DND-41 (cell line): ENCODE results near the gene SMAD5.

Source experiments
- ATAC-seq: fragments of 200-7000 bp; cut with Tn5 transposase; 3 replicates; pipeline ENCODE4 v1.9.1; 2021; ENCODE audit warnings: low read depth; ENCODE audit not compliant: insufficient read depth
- DNase-seq: peaks from one replicate; pipeline ENCODE4 v3.0.0-alpha.2; 2020
- H2AFZ ChIP-seq: 2 replicates; pipeline ENCODE4 v1.6.0; 2012; ENCODE audit warnings: low read depth, low read length
- H3K27ac ChIP-seq: 2 replicates; pipeline ENCODE4 v1.5.1; 2012; ENCODE audit warnings: low read length, inconsistent platforms
- H3K27me3 ChIP-seq: fragments of 200-600 bp; sonication (generic); 2 replicates; pipeline ENCODE4 v1.6.0; 2012; ENCODE audit warnings: low read length, mild to moderate bottlenecking, inconsistent platforms; ENCODE audit not compliant: insufficient read depth, poor library complexity
- H3K36me3 ChIP-seq: 2 replicates; pipeline ENCODE4 v1.5.1; 2012; ENCODE audit warnings: low read length, inconsistent platforms; ENCODE audit not compliant: insufficient read depth
- H3K4me1 ChIP-seq: 2 replicates; pipeline ENCODE4 v1.5.1; 2012; ENCODE audit warnings: mild to moderate bottlenecking, low read length; ENCODE audit not compliant: insufficient read depth
- H3K4me2 ChIP-seq: 2 replicates; pipeline ENCODE4 v1.6.0; 2012; ENCODE audit warnings: mild to moderate bottlenecking, moderate library complexity, low read length, inconsistent platforms; ENCODE audit not compliant: insufficient read depth
- H3K4me3 ChIP-seq, 2 experiments: fragments of 200-600 bp in 1 of 2; shearing (Covaris generic) in 1 of 2; 2 replicates each; pipeline ENCODE4 v1.5.1; 2012 to 2016; ENCODE audit warnings: inconsistent platforms in 2 of 2, low read length in 2 of 2, mild to moderate bottlenecking in 2 of 2, low read depth in 1 of 2, moderate library complexity in 1 of 2
- H3K79me2 ChIP-seq: 2 replicates; pipeline ENCODE4 v1.6.0; 2012; ENCODE audit warnings: low read length, inconsistent platforms; ENCODE audit not compliant: insufficient read depth
- H3K9ac ChIP-seq: 2 replicates; pipeline ENCODE4 v1.6.0; 2012; ENCODE audit warnings: low read depth, mild to moderate bottlenecking, inconsistent platforms, low read length, moderate library complexity
- H3K9me3 ChIP-seq: 2 replicates; pipeline ENCODE4 v1.5.1; 2012; ENCODE audit warnings: low read length, moderate library complexity, mild to moderate bottlenecking, inconsistent platforms; ENCODE audit not compliant: insufficient read depth, severe bottlenecking
- H4K20me1 ChIP-seq: 2 replicates; pipeline ENCODE4 v1.6.0; 2012; ENCODE audit warnings: low read length; ENCODE audit not compliant: insufficient read depth
- EZH2 ChIP-seq: IDR thresholded peaks from 3 replicates; pipeline ENCODE4 v1.6.1; 2012; ENCODE audit warnings: borderline replicate concordance, low read depth, mild to moderate bottlenecking, moderate library complexity, low read length, inconsistent platforms; ENCODE audit not compliant: severe bottlenecking
- TF ChIP-seq, protein P1 (sequence below): IDR thresholded peaks from 2 replicates; pipeline ENCODE4 v1.5.1; 2012; ENCODE audit warnings: borderline replicate concordance, low read length, moderate library complexity, mild to moderate bottlenecking; ENCODE audit not compliant: poor library complexity, severe bottlenecking; ENCODE audit errors: extremely low read depth

The SMAD5 gene

GRCh38 chr5:136132087-136132486, 558 bp upstream of the SMAD5 start:
- no peak overlapping the region for H2AFZ ChIP-seq
- no peak overlapping the region for H3K4me3 ChIP-seq
- H3K4me1 ChIP-seq: no peaks in the 10 kb centered on the region
- no peaks in the 10 kb centered on the region for H4K20me1 ChIP-seq
- no peaks in the 10 kb centered on the region for H3K36me3 ChIP-seq
- no peak for ATAC-seq
- no peak overlapping the region for H3K27ac ChIP-seq
- no peak for TF ChIP-seq EZH2
- peaks cover 13% of the 10 kb centered on the region for H3K27me3 ChIP-seq
- H3K79me2 ChIP-seq: no peaks in the 10 kb centered on the region
- no peaks in the 10 kb centered on the region for H3K9me3 ChIP-seq
- no peak for DNase-seq
- no peak overlapping the region for H3K9ac ChIP-seq
- H3K4me2 ChIP-seq: no peak overlapping the region

DNA sequence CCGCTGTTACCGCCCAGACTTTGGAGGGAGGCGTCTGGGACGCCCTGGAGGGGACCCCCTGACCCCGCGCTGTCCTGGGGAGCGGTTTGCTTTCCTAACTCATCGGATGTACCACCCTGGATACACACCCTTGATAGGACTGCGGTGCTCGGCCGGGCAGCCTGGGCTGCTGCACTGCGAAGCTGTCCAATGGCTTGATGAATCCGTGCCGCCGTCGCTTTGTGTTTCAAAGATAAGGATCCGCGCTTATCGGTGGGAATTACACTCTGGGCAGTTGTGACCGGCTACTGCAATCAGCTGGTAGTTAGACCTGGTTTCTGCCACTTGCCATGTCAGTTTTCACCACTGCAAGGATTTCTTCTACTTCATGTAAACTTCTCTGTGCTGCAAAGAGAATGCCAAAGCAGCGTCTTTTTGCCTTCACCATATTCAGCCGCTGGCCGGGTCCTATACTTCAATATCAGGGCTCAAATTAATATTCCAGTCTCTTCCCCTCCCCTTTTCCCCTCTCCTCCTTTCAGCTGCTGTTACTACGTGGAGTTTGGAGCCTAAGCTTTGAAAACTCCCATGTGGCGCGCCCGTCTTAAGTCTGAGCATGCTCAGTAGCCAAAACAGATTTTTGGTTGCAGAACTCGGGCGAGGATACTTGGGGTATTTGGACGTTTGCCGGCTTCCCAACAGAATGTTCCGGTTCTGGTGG, 727 bp downstream of the SMAD5 start:
- H3K9me3 ChIP-seq: no peaks in the 10 kb centered on the region
- ATAC-seq (no peak), DNase-seq (no peak)
- H4K20me1 ChIP-seq: no peaks in the 10 kb centered on the region
- H3K4me2 ChIP-seq: no peak overlapping the region
- no peaks in the 10 kb centered on the region for H3K4me1 ChIP-seq
- H3K9ac ChIP-seq: no peak overlapping the region
- H3K36me3 ChIP-seq: no peaks in the 10 kb centered on the region
- H3K27ac ChIP-seq: no peak overlapping the region
- no peaks in the 10 kb centered on the region for H3K79me2 ChIP-seq
- H3K4me3 ChIP-seq: no peak overlapping the region
- TF ChIP-seq, protein P1, sequence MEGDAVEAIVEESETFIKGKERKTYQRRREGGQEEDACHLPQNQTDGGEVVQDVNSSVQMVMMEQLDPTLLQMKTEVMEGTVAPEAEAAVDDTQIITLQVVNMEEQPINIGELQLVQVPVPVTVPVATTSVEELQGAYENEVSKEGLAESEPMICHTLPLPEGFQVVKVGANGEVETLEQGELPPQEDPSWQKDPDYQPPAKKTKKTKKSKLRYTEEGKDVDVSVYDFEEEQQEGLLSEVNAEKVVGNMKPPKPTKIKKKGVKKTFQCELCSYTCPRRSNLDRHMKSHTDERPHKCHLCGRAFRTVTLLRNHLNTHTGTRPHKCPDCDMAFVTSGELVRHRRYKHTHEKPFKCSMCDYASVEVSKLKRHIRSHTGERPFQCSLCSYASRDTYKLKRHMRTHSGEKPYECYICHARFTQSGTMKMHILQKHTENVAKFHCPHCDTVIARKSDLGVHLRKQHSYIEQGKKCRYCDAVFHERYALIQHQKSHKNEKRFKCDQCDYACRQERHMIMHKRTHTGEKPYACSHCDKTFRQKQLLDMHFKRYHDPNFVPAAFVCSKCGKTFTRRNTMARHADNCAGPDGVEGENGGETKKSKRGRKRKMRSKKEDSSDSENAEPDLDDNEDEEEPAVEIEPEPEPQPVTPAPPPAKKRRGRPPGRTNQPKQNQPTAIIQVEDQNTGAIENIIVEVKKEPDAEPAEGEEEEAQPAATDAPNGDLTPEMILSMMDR: no peak
- TF ChIP-seq EZH2: no peak
- peaks cover 15% of the 10 kb centered on the region for H3K27me3 ChIP-seq
- no peak overlapping the region for H2AFZ ChIP-seq

DNA sequence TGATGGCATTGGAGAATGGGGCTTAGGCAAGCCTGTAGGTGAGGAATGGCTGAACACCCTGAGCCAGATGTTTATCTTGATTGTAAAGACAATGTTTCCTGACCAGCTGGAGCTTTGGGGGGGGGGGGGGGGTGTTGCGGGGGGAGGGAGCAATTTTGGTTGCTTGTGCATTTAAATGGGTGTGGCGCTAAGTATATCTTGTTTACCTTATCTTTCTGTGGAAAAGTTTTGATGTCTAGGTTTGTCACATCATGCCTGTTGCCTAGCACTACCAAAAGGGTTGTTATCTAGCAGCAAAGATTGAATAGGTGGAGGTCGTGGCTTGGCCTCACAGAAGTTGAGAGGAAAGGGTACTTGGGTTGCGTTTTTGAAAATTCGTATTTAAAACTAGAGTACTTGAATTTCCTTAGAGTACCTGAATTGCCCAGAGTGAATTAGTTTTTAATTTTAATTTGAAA, 1.3 kb downstream of the SMAD5 start:
- no peaks in the 10 kb centered on the region for H3K9me3 ChIP-seq
- no peaks in the 10 kb centered on the region for H3K36me3 ChIP-seq
- H3K79me2 ChIP-seq: no peaks in the 10 kb centered on the region
- H3K4me1 ChIP-seq: no peaks in the 10 kb centered on the region
- ATAC-seq (no peak), DNase-seq (no peak)
- H3K9ac ChIP-seq: no peak overlapping the region
- no peak overlapping the region for H3K4me2 ChIP-seq
- H3K4me3 ChIP-seq: no peak overlapping the region
- H4K20me1 ChIP-seq: no peaks in the 10 kb centered on the region
- no peak overlapping the region for H3K27ac ChIP-seq
- peaks cover 16% of the 10 kb centered on the region for H3K27me3 ChIP-seq
- no peak for TF ChIP-seq EZH2
- TF ChIP-seq, protein P1: no peak
- no peak overlapping the region for H2AFZ ChIP-seq

DNA sequence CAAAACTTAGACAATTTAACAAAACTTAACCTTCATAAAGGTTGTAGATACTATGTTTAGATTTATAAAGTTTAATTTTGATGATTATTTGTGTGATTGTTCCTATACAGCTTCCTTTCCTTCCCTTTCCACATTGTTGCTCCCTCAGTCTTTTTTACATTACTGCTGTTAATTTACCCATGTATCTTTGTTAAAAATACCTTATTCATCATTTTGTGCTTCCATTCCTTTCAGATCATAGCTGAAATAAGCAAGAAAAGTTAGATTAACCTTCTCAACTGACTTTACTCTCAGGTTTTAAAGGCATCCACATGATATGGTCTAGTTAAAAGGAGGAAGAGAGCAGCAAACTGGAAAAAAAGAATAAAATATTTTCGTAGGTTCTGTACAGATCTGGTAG, 2.0 kb downstream of the SMAD5 start:
- H3K36me3 ChIP-seq: no peaks in the 10 kb centered on the region
- H3K4me1 ChIP-seq: no peaks in the 10 kb centered on the region
- H3K9me3 ChIP-seq: no peaks in the 10 kb centered on the region
- H3K27ac ChIP-seq: no peak overlapping the region
- ATAC-seq (no peak), DNase-seq (no peak)
- no peak overlapping the region for H3K4me2 ChIP-seq
- H4K20me1 ChIP-seq: no peaks in the 10 kb centered on the region
- peaks cover 22% of the 10 kb centered on the region for H3K27me3 ChIP-seq
- H3K4me3 ChIP-seq: no peak overlapping the region
- H3K9ac ChIP-seq: no peak overlapping the region
- no peaks in the 10 kb centered on the region for H3K79me2 ChIP-seq
- TF ChIP-seq, protein P1: no peak
- TF ChIP-seq EZH2: no peak
- no peak overlapping the region for H2AFZ ChIP-seq
